Upper lobe of left lung (tissue), 6 donors: ENCODE measurements around the gene PLVAP. TPM values are rescaled to one million over a fixed set of nuclear protein-coding genes. Genes with fewer than 3 reads are reported as not detected.

ENCODE experiments used
- ATAC-seq, 2 donors: fragments of 200-7000 bp; cut with Tn5 transposase; one replicate each; pipeline ENCODE4 v1.9.1; 2022; ENCODE audit warnings: mild to moderate bottlenecking in 2 of 2, moderate library complexity in 2 of 2; ENCODE audit not compliant: low FRiP score in 2 of 2
- DNase-seq, 2 donors: peaks; one replicate each; pipeline ENCODE4 v3.0.0-alpha.2; 2019 to 2020
- H3K27ac ChIP-seq, 4 donors: fragments of 200-600 bp; sonication (generic); one replicate each; pipeline ENCODE4 v1.5.1; 2016 to 2019
- H3K27me3 ChIP-seq, 4 donors: fragments of 200-600 bp; sonication (generic); one replicate each; pipeline ENCODE4 v1.5.1; 2017 to 2019
- H3K36me3 ChIP-seq, 4 donors: fragments of 200-600 bp; sonication (generic); one replicate each; pipeline ENCODE4 v1.5.1; 2016 to 2019
- H3K4me1 ChIP-seq, 4 donors: fragments of 200-600 bp; sonication (generic); one replicate each; pipeline ENCODE4 v1.5.1; 2018 to 2019
- H3K4me3 ChIP-seq, 4 donors: fragments of 200-600 bp; sonication (generic); one replicate each; pipeline ENCODE4 v1.5.1; 2017 to 2019; ENCODE audit warnings: mild to moderate bottlenecking in 2 of 4, moderate library complexity in 1 of 4
- H3K9me3 ChIP-seq, 4 donors: fragments of 200-600 bp; sonication (generic); one replicate each; pipeline ENCODE4 v1.5.1; 2018 to 2019
- CTCF ChIP-seq, 6 experiments: fragments of 450-650 bp in 4 of 6; fragments of 200-600 bp in 2 of 6; sonication (generic) in 2 of 6; IDR thresholded peaks; one replicate each; pipeline ENCODE4 v1.5.1; 2016 to 2019; ENCODE audit warnings: antibody characterized with exemption in 6 of 6
- EP300 ChIP-seq, 4 donors: sonication (generic); formaldehyde crosslinking; IDR thresholded peaks; one replicate each; pipeline ENCODE4 v1.5.1; 2017; ENCODE audit warnings: antibody characterized with exemption in 4 of 4, control low read depth in 2 of 4
- POLR2A ChIP-seq, 4 donors: fragments of 450-650 bp; IDR thresholded peaks; one replicate each; pipeline ENCODE4 v1.5.1; 2016 to 2017; ENCODE audit warnings: antibody characterized with exemption in 4 of 4, mild to moderate bottlenecking in 2 of 4
- POLR2AphosphoS5 ChIP-seq, 2 donors: sonication (generic); formaldehyde crosslinking; IDR thresholded peaks; one replicate each; pipeline ENCODE4 v1.5.1; 2017; ENCODE audit warnings: antibody characterized with exemption in 2 of 2
- WGBS, 2 donors: methylation state at CpG; one replicate each; pipeline ENCODE4 v1.1.5; 2017 to 2018; 5-methylcytosine and 5-hydroxymethylcytosine counted together
- total RNA-seq, 6 donors: library from RNA; depleted of rRNA in 4 of 6; stranded (reverse); fragments of >200 nt in 4 of 6; gene quantifications; one replicate each; pipeline versions ENCODE4 v1.1.0 to v1.2.1, GENCODE V29; 2016 to 2021
- donor health status: DM: no; HTN: no; CAD: no; lungs with moderate emphysema.
- donor health status: DM: no; HTN: yes; CAD: no; lungs with severe emphysema.

The PLVAP gene
- total RNA-seq, 6 donors from 2014 or later, result 1.0 to 103 (median 6.9) TPM

- H3K4me1 ChIP-seq, result peaks cover 16 to 40% (median 27%) of the 10 kb centered on the region in 4 donors
- no peaks in the 10 kb centered on the region for H3K27me3 ChIP-seq
- peak in 1 of 2 donors; percentile 60 for DNase-seq
- H3K36me3 ChIP-seq, result no peaks in the 10 kb centered on the region
- ATAC-seq, result no peak
- no peak overlapping the region for H3K4me3 ChIP-seq
- WGBS, 2 donors, result 87 to 88% methylated on average over 40 to 45 of the region's 45 CpGs
- H3K9me3 ChIP-seq, result no peaks in the 10 kb centered on the region
- peak overlapping the region in 1 of 4 donors; percentile 49 for H3K27ac ChIP-seq
- no peak for TF ChIP-seq CTCF (IDR thresholded peaks at IDR 0.05)
- TF ChIP-seq POLR2AphosphoS5 (IDR thresholded peaks at IDR 0.05), result no peak
- no peak for TF ChIP-seq EP300 (IDR thresholded peaks at IDR 0.05)
- no peak for TF ChIP-seq POLR2A (IDR thresholded peaks at IDR 0.05)
Observed at GRCh38 chr19:17351815-17352435, 25.2 kb downstream of the PLVAP start.

GRCh38 chr19:17348700-17349099 is 28.4 kb downstream of the PLVAP start:
- TF ChIP-seq POLR2A (IDR thresholded peaks at IDR 0.05), result no peak
- TF ChIP-seq POLR2AphosphoS5 (IDR thresholded peaks at IDR 0.05), result peak; percentile 58 to 82
- TF ChIP-seq EP300 (IDR thresholded peaks at IDR 0.05), result peak in 2 of 4 donors; percentile 40 to 51
- no peak for TF ChIP-seq CTCF (IDR thresholded peaks at IDR 0.05)
- peak; percentile 23 to 75 for ATAC-seq
- WGBS, 2 donors, result 0 to 10% methylated on average over 12 of the region's 12 CpGs

GRCh38 chr19:17347877-17348276 is 29.3 kb downstream of the PLVAP start:
- WGBS, 2 donors, result 70 to 73% methylated on average over 2 of the region's 2 CpGs
- Histone ChIP-seq H3K4me1 (peaks cover 21 to 47% (median 33%) of the 10 kb centered on the region in 4 donors), H3K36me3 (no peaks in the 10 kb centered on the region), H3K27me3 (no peaks in the 10 kb centered on the region), H3K4me3 (no peak overlapping the region), H3K27ac (peak overlapping the region in 3 of 4 donors; percentile 46 to 61 (median 54)), H3K9me3 (no peaks in the 10 kb centered on the region)
- ATAC-seq (no peak), DNase-seq (no peak)
- TF ChIP-seq POLR2A (IDR thresholded peaks at IDR 0.05) (no peak), POLR2AphosphoS5 (IDR thresholded peaks at IDR 0.05) (no peak), CTCF (IDR thresholded peaks at IDR 0.05) (no peak), EP300 (IDR thresholded peaks at IDR 0.05) (no peak)

More at GRCh38 chr19:17348700-17349099, 28.4 kb downstream of the PLVAP start:
- Histone ChIP-seq H3K4me1 (peaks cover 21 to 51% (median 35%) of the 10 kb centered on the region in 4 donors), H3K9me3 (no peaks in the 10 kb centered on the region), H3K27ac (peak overlapping the region in 2 of 4 donors; percentile 54 to 61), H3K27me3 (no peaks in the 10 kb centered on the region), H3K4me3 (no peak overlapping the region), H3K36me3 (no peaks in the 10 kb centered on the region)
- DNase-seq, result no peak

- Histone ChIP-seq H3K36me3 (no peaks in the 10 kb centered on the region), H3K4me1 (peaks cover 21 to 43% (median 29%) of the 10 kb centered on the region in 4 donors), H3K9me3 (no peaks in the 10 kb centered on the region), H3K4me3 (no peak overlapping the region), H3K27ac (peak overlapping the region; percentile 12 to 55 (median 50)), H3K27me3 (no peaks in the 10 kb centered on the region)
- 0 to 15% methylated on average over 1 to 6 of the region's 6 CpGs for WGBS, 2 donors
- ATAC-seq (peak in 1 of 2 donors; percentile 3), DNase-seq (no peak)
- TF ChIP-seq POLR2AphosphoS5 (IDR thresholded peaks at IDR 0.05) (peak; percentile 15 to 52), EP300 (IDR thresholded peaks at IDR 0.05) (peak in 1 of 4 donors; percentile 28), CTCF (IDR thresholded peaks at IDR 0.05) (no peak), POLR2A (IDR thresholded peaks at IDR 0.05) (no peak)
Observed at GRCh38 chr19:17347361-17347760, 29.8 kb downstream of the PLVAP start.
